ENCODE results near the gene SHMT2.

The SHMT2 gene

DNA sequence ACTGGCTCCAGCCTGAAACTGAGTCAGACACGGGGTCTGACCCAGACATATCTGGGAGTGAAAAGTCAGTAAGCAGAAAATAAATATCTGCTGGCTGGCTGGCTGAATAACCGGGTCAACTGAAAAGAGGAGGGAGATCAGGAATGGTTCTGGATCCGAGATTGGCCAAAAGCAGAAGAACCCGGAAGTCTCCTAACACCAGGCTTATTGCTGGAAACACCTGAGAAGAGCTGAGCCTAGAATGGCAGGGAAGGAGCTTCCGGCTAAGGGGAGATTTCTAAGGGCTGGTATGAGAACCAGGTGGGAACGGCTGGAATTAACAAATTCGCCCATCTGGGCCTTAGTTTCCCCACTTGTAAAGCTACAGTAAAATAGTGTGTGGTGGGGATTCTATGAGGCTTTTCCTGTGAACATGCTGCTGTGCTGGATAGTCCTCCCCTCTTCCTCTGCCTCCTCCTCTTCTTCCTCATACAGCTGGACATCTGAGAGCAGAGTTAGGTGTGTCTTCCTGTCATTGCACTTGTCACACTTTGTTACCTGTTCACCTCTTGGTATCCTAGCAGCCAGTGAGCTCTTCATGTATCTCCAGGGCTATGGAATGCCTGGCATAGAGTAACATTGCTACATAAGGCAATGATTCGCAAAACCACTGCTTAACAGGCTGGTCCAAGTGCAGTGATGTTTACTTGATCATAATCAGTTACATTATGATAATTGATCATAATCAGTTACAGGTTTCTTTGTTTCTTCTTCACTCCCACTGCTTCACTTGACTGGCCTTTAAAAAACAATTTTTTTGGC is 2.0 kb upstream of the SHMT2 start:
- DNase-seq (ENCODE audit: low read depth) = no peak

DNA sequence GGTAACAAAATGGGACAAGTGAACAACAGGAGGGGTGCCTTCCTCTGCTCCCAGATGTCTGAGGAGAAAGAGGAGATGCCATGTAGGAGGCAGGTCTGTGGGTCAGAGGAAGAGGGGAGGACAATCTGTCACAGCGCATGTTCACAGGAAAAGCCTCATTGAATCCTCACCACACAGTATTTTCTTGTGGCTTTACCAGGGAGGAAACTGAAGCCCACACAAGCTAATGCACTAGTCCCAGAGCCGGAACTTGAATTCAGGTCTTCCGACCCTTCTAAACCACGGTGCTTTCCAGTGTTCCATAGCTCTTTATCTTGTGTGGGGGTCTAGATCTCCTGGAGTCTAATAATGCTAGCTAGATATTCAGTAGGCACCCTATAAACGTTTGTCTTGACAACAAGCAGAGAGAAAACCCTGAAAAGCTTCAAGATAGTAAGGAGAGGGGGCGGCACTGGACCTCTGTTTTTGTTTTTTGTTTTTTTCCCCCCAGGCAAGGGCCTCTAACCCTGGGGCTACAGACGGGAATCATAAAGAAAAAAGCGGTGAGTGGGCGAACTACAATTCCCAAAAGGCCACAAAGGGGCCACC is 371 bp upstream of the SHMT2 start:
- no peak for DNase-seq (ENCODE audit: low read depth)

DNA sequence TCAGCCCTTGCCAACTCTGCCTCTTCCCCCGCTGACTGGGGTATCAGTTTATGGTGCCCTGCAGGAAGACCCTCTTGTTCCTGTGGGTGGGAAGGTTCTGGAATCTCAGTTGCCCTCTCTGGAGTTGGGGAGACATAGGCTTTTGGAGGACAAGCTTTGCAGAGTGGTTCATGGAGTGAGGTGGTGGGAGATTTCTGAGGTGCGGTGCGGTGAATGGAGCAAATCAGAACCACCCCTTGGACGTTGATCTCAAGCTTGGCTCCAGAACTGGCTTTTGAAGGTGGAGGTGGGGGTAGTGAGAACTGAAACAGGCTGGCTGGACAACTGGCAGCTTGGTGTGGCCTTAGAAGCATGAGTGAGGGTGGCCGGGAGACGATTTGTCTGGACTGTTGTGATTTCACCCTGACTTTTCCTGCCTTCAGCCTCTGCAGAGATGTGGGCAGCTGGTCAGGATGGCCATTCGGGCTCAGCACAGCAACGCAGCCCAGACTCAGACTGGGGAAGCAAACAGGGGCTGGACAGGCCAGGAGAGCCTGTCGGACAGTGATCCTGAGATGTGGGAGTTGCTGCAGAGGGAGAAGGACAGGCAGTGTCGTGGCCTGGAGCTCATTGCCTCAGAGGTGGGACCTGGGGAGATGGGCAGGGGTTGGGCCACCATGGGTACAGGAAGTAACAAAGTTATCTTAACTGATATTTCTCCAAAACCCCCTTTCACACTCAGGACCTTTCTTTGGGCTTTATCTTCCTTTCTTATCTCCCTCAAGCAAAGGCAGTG is 1.1 kb downstream of the SHMT2 start:
- no peak for DNase-seq (ENCODE audit: low read depth)

- no peak for DNase-seq (ENCODE audit: low read depth)
Observed at GRCh38 chr12:57231276-57232021, 1.9 kb downstream of the SHMT2 start.

- no peak for DNase-seq (ENCODE audit: low read depth)
Observed at GRCh38 chr12:57232156-57232756, 2.7 kb downstream of the SHMT2 start.

DNA sequence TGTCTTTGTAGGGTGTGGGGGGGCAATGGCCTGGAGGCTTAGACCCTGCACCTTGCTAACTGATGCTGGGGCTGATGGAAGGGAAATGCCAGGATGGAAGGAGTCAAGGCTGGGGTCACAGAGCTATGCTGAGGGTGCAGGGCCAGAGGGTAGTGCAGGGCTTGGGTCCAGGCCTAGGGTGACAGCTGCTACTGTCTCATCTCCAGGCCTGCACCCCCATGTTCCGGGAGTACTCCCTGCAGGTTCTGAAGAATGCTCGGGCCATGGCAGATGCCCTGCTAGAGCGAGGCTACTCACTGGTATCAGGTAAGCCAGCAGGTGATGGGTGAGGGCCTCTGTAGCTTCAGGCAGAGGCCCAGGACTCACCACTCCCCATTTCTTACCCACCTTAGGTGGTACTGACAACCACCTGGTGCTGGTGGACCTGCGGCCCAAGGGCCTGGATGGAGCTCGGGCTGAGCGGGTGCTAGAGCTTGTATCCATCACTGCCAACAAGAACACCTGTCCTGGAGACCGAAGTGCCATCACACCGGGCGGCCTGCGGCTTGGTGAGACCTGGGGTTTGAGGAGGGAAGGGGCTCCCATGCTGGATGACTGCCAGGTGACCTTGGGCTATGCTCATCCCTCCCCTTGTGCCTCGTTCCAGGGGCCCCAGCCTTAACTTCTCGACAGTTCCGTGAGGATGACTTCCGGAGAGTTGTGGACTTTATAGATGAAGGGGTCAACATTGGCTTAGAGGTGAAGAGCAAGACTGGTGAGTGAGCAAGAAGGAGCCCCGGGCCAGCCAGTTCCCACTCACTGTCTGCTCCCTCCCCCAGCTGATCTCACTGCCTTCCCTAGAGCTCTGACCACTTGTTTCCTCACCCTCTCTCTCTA is 4.1 kb downstream of the SHMT2 start:
- DNase-seq (ENCODE audit: low read depth) = no peak

DNA sequence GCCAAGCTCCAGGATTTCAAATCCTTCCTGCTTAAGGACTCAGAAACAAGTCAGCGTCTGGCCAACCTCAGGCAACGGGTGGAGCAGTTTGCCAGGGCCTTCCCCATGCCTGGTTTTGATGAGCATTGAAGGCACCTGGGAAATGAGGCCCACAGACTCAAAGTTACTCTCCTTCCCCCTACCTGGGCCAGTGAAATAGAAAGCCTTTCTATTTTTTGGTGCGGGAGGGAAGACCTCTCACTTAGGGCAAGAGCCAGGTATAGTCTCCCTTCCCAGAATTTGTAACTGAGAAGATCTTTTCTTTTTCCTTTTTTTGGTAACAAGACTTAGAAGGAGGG is 4.7 kb downstream of the SHMT2 start:
- no peak for DNase-seq (ENCODE audit: low read depth)

GRCh38 chr12:57234571-57235016 is 5.1 kb downstream of the SHMT2 start:
- no peak for DNase-seq (ENCODE audit: low read depth)

DNA sequence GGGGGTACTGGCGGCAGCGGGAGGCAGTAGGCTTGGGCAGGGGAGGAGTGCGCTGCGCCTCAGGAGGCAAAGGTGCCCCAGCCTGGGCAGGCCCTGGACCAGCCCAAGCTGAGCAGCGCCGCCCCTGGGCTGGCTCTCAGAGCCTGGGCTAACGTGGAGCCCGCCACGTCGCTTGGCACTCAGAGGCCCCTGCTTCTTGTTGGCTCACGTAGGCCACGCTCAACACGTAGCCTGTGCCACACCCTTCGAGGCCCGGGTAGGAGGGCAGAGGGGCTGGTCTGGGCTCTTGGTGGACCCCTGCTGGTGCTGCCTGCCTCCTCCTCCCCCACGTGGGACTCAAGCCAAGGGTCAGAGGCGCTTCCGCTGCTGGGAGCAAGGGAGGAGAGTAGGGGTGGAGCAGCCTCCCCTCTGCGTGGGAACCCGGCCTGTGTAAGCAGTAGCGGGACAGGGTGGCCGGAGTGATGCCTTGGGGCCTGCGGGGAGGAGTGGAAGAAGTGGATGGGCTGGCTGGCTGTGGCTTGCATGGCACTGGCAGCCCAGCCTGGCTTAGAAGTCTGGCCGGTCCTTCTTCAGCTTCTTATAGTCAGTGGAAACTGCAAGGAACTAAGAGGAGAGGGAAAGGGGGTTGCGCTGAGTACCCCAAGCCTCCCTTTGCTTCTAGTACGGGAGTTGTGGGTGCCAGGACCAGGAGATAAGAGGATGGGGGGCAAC is 5.7 kb downstream of the SHMT2 start:
- no peak for DNase-seq (ENCODE audit: low read depth)

- no peak for DNase-seq (ENCODE audit: low read depth)
Observed at GRCh38 chr12:57235728-57236131, 6.2 kb downstream of the SHMT2 start.

- no peak for DNase-seq (ENCODE audit: low read depth)
Observed at GRCh38 chr12:57236201-57236924, 6.9 kb downstream of the SHMT2 start.

DNA sequence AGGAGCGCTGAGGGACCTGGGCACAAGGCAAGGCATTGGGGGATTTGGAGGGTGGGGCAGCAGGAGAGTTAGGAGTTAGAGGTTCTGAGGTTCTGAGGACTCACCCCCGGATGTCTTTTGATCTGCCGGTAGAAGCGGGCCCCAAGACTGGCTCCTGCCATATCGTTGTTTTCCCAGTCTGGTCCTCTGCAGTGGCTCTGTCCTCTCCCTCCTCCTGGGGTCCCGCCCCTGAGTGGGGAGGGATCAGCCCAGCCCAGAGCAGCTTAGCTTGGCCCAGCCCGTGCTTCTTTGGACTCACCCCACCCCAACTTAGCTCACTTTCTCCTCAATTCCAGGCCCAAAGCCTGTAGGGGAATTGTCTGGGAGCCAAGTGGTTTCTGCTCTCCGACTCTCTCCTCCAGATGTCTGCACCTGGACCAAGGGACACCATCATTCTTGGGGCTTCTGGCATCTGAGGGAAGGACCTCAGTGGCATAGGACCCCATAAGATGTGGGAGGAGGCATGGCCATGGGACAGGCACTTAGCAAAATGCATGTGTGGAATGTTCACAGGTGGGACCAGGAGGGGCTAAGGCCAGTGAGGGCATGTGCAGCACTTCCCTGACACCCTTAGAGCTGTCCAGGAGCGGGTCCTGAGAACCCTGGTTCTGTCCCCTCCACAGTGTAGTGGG is 7.5 kb downstream of the SHMT2 start:
- no peak for DNase-seq (ENCODE audit: low read depth)

GRCh38 chr12:57237596-57237931 is 8.1 kb downstream of the SHMT2 start:
- DNase-seq (ENCODE audit: low read depth) = no peak

- no peak for DNase-seq (ENCODE audit: low read depth)
Observed at GRCh38 chr12:57237932-57238853, 8.7 kb downstream of the SHMT2 start.

GRCh38 chr12:57238854-57239554 is 9.5 kb downstream of the SHMT2 start:
- DNase-seq (ENCODE audit: low read depth) = peak; percentile 89

DNA sequence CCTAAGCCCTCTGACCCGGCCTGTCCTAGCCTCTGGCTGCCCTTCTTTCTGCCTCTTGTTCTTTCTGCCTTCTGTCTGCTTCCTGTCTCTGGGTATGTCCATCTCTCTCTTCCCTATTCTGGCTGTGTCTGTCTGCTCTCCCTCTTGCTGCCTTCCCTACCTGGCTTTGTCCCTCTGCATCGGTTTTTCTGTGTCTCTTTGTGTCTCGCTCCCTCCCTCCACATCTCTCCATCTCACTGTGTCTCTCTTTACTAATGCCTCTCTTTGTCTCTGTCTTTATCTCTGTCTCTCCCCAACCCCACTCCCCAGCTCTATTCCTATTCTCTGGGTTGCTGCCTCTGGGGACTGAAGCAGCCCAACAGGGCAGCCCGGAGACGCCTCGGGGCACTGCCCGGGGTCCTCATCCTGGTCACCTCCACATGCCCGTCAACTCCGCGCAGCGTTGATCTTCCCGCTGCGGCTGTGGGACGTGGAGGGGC is 10.1 kb downstream of the SHMT2 start:
- no peak for DNase-seq (ENCODE audit: low read depth)

Measured in activated T-cell treated with anti-CD3 and anti-CD28 coated beads for 48 hours (primary cell).